AG04450 (cell line): Measurements from ENCODE around the gene EXOC2. TPM values are rescaled to one million over a fixed set of nuclear protein-coding genes. Genes with fewer than 3 reads are reported as not detected.
A peak's percentile ranks its signal among the peaks of the same experiment; 100 is the strongest.

Experiments used
- CTCF ChIA-PET: fragments of 300-600, 350-600 bp; formaldehyde crosslinking; extraction: SDS; loops from one replicate; lab custom pipeline; 2022; ENCODE audit warnings: antibody characterized with exemption, inconsistent platforms; lab: Charles Lee
- POLR2A ChIA-PET: fragments of 350-600 bp; formaldehyde crosslinking; extraction: SDS; loops from one replicate; lab custom pipeline; 2021; ENCODE audit warnings: antibody characterized with exemption, inconsistent platforms; lab: Yijun Ruan, JAX
- DNase-seq: peaks from one replicate; pipeline ENCODE4 v3.0.0-alpha.2; 2011; ENCODE audit warnings: low read depth, low spot score
- H3K27ac ChIP-seq: one replicate; pipeline ENCODE4 v1.5.1; 2012; ENCODE audit warnings: low read depth, low read length, control low read depth
- H3K27me3 ChIP-seq: one replicate; pipeline ENCODE4 v1.6.0; 2012; ENCODE audit warnings: low read length; ENCODE audit not compliant: control insufficient read depth, insufficient read depth
- H3K4me3 ChIP-seq: 2 replicates; pipeline ENCODE4 v1.5.1; 2011; ENCODE audit warnings: mild to moderate bottlenecking, low read depth, low read length, control low read depth
- H3K9me3 ChIP-seq: 2 replicates; pipeline ENCODE4 v1.5.1; 2012; ENCODE audit warnings: low read length; ENCODE audit not compliant: control insufficient read depth, insufficient read depth
- polyA plus RNA-seq: library from polyadenylated mRNA; depleted of rRNA; stranded (reverse); fragments of >200 nt; gene quantifications from 2 replicates; pipeline ENCODE4 v1.2.3, GENCODE V29; 2011
- TF ChIP-seq, protein P1 (sequence below): IDR thresholded peaks from 2 replicates; pipeline ENCODE4 v1.5.1; 2011; ENCODE audit warnings: low read depth, low read length, control low read depth, inconsistent platforms

The EXOC2 gene
- polyA plus RNA-seq, 1 experiment: 33.4 TPM

DNA sequence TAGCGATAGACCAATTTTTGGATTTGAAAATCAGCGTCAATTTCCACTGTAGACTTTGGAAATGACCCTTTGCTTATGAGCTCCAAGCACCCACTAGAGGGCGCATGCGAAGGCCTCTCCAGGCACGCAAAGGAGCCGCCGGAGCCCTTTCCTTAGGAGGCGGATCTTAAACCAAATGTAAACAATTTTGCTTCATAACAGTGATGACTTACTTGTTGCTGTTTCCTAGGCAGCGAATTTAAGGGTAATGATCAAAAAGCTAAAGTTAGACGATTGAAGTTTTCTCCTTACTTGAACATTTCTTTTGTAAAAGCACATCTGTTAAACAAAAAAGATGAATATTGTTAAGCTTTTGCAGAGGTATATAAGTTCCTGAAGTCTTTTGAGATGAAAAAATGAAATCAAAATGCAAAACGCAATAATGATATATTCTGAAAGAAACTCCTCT is 29.2 kb upstream of the EXOC2 start:
- Histone ChIP-seq H3K27ac (no peak overlapping the region), H3K27me3 (peaks cover 3% of the 10 kb centered on the region), H3K9me3 (no peaks in the 10 kb centered on the region), H3K4me3 (no peak overlapping the region)
- CTCF ChIA-PET: interaction anchor here (0.6 to 4.2 kb wide), 67 partner anchors 8 to 1913 kb away, joined by 3 to 67 read pairs (median 5); partner anchors contain the start of gene EXOC2
- peak; percentile 76 for DNase-seq
- TF ChIP-seq, protein P1, sequence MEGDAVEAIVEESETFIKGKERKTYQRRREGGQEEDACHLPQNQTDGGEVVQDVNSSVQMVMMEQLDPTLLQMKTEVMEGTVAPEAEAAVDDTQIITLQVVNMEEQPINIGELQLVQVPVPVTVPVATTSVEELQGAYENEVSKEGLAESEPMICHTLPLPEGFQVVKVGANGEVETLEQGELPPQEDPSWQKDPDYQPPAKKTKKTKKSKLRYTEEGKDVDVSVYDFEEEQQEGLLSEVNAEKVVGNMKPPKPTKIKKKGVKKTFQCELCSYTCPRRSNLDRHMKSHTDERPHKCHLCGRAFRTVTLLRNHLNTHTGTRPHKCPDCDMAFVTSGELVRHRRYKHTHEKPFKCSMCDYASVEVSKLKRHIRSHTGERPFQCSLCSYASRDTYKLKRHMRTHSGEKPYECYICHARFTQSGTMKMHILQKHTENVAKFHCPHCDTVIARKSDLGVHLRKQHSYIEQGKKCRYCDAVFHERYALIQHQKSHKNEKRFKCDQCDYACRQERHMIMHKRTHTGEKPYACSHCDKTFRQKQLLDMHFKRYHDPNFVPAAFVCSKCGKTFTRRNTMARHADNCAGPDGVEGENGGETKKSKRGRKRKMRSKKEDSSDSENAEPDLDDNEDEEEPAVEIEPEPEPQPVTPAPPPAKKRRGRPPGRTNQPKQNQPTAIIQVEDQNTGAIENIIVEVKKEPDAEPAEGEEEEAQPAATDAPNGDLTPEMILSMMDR: peak; percentile 98
- POLR2A ChIA-PET: interaction anchor here (1.1 kb wide), 1 partner anchor 129 kb away, joined by 3 read pairs; no protein-coding TSS in a partner anchor

DNA sequence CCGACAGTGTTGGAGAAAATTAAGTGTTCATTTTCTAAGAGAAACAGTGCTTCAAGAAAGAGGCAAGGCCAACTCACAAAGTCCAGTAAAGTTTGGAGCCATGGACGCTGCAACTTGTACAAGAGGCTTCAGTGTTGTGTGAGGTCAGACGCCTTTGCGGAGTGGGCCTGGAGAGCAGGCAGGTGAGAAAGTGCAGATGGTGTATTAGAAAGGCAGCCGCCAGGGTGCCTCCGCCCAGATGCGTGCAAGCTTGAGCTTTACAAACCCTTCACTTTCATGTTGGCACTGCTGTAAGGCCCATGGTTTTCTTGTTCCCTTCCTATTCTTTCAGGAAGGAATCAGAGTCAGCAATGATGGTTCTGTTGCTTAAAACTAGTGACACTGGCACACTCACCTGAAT is 25.4 kb upstream of the EXOC2 start:
- TF ChIP-seq, protein P1: no peak
- POLR2A ChIA-PET: no interaction called here
- no peak for DNase-seq
- Histone ChIP-seq H3K9me3 (no peaks in the 10 kb centered on the region), H3K4me3 (no peak overlapping the region), H3K27ac (no peak overlapping the region), H3K27me3 (no peaks in the 10 kb centered on the region)
- CTCF ChIA-PET: no interaction called here

DNA sequence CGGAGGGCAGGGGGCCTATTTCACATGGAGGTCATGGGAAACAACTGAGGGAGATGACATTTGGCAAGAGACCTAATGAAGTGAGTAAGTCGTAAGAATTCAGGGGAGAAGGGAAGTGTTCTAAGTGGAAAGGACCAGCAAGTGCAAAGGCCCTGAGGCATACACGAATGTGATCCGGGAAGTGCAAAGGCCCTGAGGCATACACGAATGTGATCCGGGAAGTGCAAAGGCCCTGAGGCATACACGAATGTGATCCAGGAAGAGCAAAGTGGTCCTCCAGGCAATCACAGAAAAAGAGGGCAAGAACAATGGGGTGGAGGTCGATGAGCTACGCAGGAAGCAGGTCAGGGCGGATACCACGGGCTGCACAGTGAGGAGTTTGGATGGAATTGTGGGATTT is 24.2 kb upstream of the EXOC2 start:
- ChIA-PET POLR2A (no interaction called here), CTCF (no interaction called here)
- Histone ChIP-seq H3K27ac (no peak overlapping the region), H3K27me3 (no peaks in the 10 kb centered on the region), H3K4me3 (no peak overlapping the region), H3K9me3 (no peaks in the 10 kb centered on the region)
- DNase-seq: no peak
- TF ChIP-seq, protein P1: no peak

DNA sequence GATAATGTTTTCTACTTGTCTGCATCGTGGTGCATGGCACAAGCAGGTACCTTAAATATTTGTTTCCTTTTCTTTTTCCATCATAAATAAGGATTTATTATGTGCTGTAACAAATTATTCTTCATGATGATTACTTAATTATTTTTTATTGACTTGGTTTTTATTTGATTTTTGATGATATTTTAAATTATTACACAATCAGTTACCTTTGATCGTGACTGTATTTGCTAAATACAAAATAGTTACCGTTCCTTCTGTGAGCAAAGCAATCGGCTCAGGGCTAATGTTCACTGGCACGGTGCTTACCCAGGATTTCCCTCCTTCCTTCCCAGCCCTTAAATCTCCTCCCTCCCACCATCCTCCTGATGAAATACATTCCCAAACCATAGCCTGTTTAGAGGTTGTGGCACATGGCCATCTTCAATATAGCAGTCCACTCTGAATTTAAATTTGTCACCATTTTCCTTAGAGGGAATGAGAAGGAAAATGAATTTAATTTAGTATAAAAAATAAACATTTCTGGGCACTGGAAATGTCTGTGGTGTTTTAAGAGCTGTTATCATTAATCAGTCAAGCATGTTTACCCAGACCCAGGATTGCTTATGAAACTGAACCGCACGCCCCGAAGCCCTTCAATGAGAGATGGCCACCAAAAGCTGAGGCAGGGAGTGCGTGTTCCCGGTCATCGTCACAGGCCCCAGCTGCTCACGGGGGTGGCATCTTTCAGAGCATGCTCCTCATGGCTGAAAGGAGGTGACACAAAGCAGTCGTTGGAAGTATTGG is 23.0 kb upstream of the EXOC2 start:
- TF ChIP-seq, protein P1: no peak
- CTCF ChIA-PET: interaction anchor here (1.4 to 1.6 kb wide), 2 partner anchors 91 to 123 kb away, joined by 5 to 6 read pairs; no protein-coding TSS in a partner anchor
- no peak for DNase-seq

DNA sequence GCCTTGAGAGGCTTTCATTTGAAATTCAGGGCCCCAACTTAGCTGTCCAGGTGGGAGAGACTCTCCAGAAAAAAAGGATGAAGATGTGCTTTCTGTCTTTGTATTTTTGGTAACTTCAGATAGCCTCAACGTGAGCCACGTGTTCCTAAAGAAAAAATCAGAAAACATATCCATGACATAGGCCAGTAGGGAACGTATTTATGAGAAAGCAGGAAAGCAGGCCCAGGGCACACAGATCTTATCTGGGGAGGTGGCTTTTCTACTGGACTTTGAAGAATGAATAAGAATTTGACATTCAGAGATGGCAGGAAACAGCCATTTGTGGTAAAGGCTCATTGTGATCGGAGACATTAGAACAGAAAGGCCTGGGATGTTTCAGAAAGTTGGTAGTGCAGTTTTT is 21.2 kb upstream of the EXOC2 start:
- TF ChIP-seq, protein P1: no peak
- H3K27ac ChIP-seq: no peak overlapping the region
- no peak for DNase-seq
- H3K4me3 ChIP-seq: no peak overlapping the region
- ChIA-PET CTCF (interaction anchor here (1.4 to 6.2 kb wide), 2 partner anchors 7 to 89 kb away, joined by 5 to 67 read pairs; no protein-coding TSS in a partner anchor), POLR2A (no interaction called here)
- no peaks in the 10 kb centered on the region for H3K27me3 ChIP-seq
- H3K9me3 ChIP-seq: no peaks in the 10 kb centered on the region

More for the DNA sequence above, 23.0 kb upstream of the EXOC2 start:
- H3K27me3 ChIP-seq: no peaks in the 10 kb centered on the region
- no peaks in the 10 kb centered on the region for H3K9me3 ChIP-seq
- no peak overlapping the region for H3K4me3 ChIP-seq
- no peak overlapping the region for H3K27ac ChIP-seq
- POLR2A ChIA-PET: no interaction called here
